Activated naive CD8-positive, alpha-beta T cell treated with anti-CD3 and anti-CD28 coated beads, Interleukin-2, amount 50 U/mL, for 24 hours (primary cell): ENCODE results near the gene LDB3.

ENCODE experiments used
- ATAC-seq: fragments of 150-1000 bp; cut with Tn5 transposase; one replicate; pipeline ENCODE4 v1.10.0; 2021
- DNase-seq: peaks from one replicate; pipeline ENCODE4 v3.0.0; 2021
- H3K27ac Mint-ChIP-seq: one replicate; pipeline ENCODE4 v1.8.0; 2021; ENCODE audit warnings: mild to moderate bottlenecking, mixed read lengths
- H3K27me3 Mint-ChIP-seq: one replicate; pipeline ENCODE4 v1.8.0; 2021; ENCODE audit warnings: mixed read lengths
- H3K36me3 Mint-ChIP-seq: one replicate; pipeline ENCODE4 v1.8.0; 2021; ENCODE audit warnings: low read depth, mixed read lengths
- H3K4me1 Mint-ChIP-seq: one replicate; pipeline ENCODE4 v1.8.0; 2021; ENCODE audit warnings: mixed read lengths
- H3K4me3 Mint-ChIP-seq: one replicate; pipeline ENCODE4 v1.8.0; 2021; ENCODE audit warnings: mild to moderate bottlenecking, moderate library complexity, mixed read lengths
- H3K9me3 Mint-ChIP-seq: one replicate; pipeline ENCODE4 v1.8.0; 2021; ENCODE audit warnings: mixed read lengths

The LDB3 gene

DNA sequence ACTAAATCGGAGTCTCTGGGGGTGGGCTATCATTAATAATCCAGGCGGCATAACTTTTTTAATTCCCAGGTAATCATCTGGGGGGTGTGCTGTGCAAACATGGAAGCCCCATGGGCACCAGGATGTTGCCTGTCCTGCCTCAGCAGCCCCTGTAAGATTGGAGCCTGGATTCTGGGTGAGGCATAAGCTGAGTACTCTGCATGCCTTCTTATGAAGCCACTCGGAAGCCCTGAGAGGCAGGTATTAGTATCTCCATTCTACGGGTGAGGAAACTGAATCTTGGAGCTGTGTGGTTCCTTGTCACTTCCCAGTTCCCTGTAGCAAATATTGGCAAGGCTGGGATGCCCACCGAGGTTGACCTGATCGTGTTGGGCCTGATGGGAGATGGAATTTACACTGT is 21.4 kb upstream of the LDB3 start:
- no peak for DNase-seq
- Mint-ChIP-seq H3K4me3 (no peak overlapping the region), H3K36me3 (peaks cover 2% of the 10 kb centered on the region), H3K9me3 (peaks cover 2% of the 10 kb centered on the region), H3K27me3 (peaks cover 9% of the 10 kb centered on the region), H3K4me1 (peaks cover 6% of the 10 kb centered on the region), H3K27ac (no peak overlapping the region)
- no peak for ATAC-seq

DNA sequence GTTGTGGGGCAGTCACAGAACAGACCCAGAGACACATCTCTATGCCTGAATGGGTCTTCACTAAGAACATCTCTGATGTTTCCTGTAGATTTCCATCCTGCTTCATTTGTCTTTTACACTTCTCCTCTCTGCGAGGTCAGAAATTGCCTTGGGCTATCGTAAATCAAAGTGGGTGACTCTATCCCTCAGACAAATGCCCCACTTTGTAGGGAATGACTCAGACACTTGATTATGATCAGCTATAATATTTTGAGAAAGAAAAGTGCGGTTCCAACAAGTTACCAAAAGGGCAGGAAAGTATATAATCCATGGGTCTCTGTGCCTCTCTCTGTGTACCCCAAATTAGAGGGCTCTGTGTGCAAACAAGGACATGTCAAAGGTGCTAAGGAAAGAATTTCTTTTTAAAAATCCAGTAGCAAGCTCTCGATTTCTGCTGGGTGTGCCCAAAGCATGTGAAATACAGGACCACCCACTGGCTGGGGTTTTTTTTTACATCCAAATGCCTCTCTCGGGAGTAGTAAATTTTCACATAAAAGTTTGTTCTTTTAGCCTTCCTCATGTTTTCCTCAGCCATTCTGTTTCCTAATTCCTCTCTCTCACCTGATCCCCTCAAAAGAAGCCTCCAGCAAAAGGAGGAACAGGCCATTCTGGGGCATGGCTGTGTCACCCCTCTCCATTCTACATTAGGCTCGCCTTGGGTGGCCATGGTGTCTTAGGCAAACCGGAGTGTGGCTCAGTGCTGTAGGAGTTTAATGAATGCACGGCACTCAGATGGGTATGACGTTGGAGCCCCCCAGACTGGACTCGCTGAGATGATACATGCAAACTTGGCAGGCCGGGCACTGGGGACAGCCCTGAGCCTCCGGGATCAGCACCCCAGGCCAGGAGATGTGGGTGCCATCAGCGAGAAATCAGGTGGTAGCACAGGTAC is 20.3 kb upstream of the LDB3 start:
- Mint-ChIP-seq H3K4me3 (no peak overlapping the region), H3K36me3 (no peaks in the 10 kb centered on the region), H3K27ac (no peak overlapping the region), H3K4me1 (peaks cover 6% of the 10 kb centered on the region), H3K27me3 (peaks cover 5% of the 10 kb centered on the region), H3K9me3 (no peaks in the 10 kb centered on the region)
- ATAC-seq = no peak
- no peak for DNase-seq

DNA sequence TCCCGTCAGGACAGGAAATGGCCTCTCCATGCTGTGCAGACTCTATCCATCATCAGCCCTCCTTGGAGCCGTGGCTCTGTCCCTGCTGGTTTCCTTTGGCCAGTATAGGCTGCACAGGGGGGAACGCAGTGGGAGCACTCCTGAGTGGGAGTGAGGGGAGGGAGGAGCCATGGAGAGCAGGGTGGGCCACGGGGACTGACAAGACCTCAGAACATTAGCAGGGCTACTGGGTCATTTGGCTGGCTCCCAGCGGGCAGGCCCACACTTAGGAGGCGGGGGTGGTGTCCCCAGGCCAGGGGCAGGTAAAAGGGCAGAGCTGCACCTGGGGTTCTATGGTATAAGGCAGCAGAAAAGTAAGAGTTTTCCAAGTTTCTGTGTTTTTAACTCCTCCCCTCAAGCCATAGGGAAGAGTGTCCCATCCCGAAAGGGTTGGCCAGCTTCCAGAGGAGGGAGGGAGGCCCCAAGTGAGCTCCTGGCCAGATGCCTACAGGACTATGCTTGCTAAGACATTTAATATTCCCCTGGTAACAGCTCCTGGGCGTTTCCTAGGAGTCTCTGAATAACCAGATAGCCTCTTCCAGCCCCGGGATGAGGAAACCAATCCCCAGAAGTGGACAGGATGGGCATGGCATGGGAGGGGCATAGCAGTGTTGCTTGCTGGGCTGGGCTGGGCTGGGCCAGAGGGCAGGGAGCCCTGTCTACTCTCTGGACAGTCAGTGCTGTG is 19.4 kb upstream of the LDB3 start:
- no peak overlapping the region for H3K4me3 Mint-ChIP-seq
- no peak for DNase-seq

DNA sequence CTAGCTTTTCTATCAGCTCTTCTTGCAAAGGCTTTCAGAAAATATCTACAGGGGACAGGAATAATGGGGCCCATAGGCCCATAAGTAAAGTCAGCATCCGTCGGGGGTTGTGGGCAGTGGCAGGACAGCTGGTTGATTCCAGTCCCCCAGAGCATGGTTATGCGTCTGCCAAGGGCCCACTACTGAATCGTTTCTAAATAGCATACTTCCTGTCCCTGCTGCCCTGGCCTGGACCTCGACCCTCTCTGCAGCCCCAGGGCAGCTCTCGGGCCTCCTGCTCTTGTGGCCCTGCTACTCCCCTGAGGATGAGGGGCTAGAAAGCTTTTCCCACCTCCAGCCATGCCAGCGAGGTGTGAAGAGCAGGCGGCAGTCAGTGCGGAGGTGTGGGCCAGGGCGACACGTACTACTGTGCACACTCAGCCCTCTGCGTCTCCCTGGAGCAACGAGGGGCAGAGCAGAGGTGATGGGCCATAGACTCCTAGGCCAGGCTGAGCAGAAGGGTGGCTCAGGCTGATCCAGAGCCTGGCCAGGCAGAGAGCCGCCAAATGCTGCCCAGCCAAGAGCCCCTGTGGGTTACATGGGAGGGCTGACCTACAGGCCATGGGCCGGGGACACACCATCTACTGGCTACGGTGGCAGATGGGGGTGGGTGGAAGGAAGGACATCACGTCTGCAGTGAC is 18.7 kb upstream of the LDB3 start:
- H3K9me3 Mint-ChIP-seq = no peaks in the 10 kb centered on the region
- DNase-seq (no peak), ATAC-seq (no peak)
- H3K4me1 Mint-ChIP-seq = no peaks in the 10 kb centered on the region
- H3K27me3 Mint-ChIP-seq = no peaks in the 10 kb centered on the region
- no peak overlapping the region for H3K4me3 Mint-ChIP-seq
- no peaks in the 10 kb centered on the region for H3K36me3 Mint-ChIP-seq
- no peak overlapping the region for H3K27ac Mint-ChIP-seq

More for the DNA sequence above, 19.4 kb upstream of the LDB3 start:
- H3K27ac Mint-ChIP-seq = no peak overlapping the region
- no peak for ATAC-seq
- no peaks in the 10 kb centered on the region for H3K9me3 Mint-ChIP-seq
- H3K36me3 Mint-ChIP-seq = no peaks in the 10 kb centered on the region
- no peaks in the 10 kb centered on the region for H3K27me3 Mint-ChIP-seq
- peaks cover 2% of the 10 kb centered on the region for H3K4me1 Mint-ChIP-seq

DNA sequence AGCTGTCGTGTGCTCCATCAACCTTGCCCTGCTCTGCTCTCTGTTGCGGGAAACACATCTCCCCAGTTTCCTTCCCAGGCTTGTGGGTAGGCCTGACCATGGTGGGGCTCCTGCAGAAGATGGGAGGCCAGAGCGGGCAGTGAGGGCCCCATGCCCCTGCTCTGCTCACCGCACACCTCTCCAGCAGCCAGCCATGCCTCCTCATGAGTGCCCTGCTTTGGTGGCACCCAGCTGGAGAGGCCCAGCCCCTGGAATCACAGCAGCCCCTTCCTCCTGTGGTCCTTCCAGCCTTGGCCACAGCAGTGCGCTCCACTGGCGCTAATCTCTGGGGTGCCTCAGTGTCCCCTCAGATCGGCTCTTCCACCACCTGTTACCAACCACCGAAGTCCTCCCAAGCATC is 18.2 kb upstream of the LDB3 start:
- H3K4me3 Mint-ChIP-seq = no peak overlapping the region
- no peaks in the 10 kb centered on the region for H3K27me3 Mint-ChIP-seq
- H3K4me1 Mint-ChIP-seq = no peaks in the 10 kb centered on the region
- DNase-seq (no peak), ATAC-seq (no peak)
- H3K9me3 Mint-ChIP-seq = no peaks in the 10 kb centered on the region
- H3K27ac Mint-ChIP-seq = no peak overlapping the region
- no peaks in the 10 kb centered on the region for H3K36me3 Mint-ChIP-seq

DNA sequence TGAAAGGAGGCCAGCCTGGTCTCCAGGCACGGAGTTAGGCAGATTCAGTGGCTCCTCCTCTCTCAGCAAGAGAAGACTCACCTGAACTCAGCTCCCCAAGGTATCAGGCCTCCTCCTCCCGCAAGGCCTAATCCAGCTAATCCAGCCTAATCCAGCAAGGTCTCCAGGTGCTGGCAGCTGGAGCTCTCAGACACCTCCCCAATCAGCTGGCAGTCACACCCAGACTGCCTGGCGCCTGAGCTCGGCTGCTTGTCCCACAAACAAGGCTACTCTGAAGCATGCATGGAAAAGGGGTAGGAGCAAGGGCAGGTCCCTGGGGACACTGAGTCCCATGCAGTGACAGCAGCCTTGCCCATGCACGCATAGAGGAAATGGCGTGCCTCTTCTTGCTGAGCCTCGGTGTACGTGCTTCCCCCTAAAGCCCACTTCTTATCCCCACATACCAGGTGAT is 17.3 kb upstream of the LDB3 start:
- Mint-ChIP-seq H3K4me1 (no peaks in the 10 kb centered on the region), H3K9me3 (no peaks in the 10 kb centered on the region), H3K36me3 (no peaks in the 10 kb centered on the region), H3K4me3 (no peak overlapping the region), H3K27me3 (no peaks in the 10 kb centered on the region), H3K27ac (no peak overlapping the region)
- ATAC-seq (no peak), DNase-seq (no peak)

DNA sequence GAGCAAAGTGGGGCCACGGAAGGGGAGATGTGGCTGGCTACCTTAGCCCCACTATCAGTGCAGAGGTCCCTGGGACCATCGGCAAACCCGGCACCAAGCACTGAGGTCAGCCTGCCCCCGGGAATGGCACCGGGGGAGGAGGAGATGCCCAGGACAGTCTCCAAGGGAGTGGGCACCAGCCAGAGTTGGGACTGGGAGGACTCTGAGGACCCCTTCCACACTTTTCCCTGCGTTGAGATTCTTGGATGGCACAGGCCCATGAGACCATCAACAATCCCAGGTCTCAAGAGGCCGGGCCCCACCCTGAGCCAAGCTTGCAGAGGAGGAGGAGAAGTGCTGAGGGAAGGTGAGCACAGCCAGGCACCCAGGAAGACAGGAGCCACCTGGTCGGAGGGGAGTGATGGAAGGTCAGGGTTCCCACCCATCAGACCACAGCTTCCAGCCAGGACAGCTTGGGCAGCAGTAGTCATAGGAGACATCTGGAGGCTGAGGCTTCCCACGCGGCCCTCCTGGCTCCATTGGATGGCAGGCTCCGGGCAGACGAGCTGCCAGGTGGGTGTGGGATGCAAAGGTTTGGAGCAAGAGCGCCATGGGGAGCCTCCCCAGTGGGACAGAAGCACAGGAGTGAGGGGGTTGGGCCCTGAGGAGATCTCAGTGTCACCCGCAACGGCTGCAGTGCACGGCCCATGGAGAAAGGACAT is 16.5 kb upstream of the LDB3 start:
- H3K4me3 Mint-ChIP-seq = no peak overlapping the region
- DNase-seq (no peak), ATAC-seq (no peak)
- no peaks in the 10 kb centered on the region for H3K4me1 Mint-ChIP-seq
- no peaks in the 10 kb centered on the region for H3K27me3 Mint-ChIP-seq
- H3K36me3 Mint-ChIP-seq = no peaks in the 10 kb centered on the region
- H3K9me3 Mint-ChIP-seq = no peaks in the 10 kb centered on the region
- no peak overlapping the region for H3K27ac Mint-ChIP-seq

DNA sequence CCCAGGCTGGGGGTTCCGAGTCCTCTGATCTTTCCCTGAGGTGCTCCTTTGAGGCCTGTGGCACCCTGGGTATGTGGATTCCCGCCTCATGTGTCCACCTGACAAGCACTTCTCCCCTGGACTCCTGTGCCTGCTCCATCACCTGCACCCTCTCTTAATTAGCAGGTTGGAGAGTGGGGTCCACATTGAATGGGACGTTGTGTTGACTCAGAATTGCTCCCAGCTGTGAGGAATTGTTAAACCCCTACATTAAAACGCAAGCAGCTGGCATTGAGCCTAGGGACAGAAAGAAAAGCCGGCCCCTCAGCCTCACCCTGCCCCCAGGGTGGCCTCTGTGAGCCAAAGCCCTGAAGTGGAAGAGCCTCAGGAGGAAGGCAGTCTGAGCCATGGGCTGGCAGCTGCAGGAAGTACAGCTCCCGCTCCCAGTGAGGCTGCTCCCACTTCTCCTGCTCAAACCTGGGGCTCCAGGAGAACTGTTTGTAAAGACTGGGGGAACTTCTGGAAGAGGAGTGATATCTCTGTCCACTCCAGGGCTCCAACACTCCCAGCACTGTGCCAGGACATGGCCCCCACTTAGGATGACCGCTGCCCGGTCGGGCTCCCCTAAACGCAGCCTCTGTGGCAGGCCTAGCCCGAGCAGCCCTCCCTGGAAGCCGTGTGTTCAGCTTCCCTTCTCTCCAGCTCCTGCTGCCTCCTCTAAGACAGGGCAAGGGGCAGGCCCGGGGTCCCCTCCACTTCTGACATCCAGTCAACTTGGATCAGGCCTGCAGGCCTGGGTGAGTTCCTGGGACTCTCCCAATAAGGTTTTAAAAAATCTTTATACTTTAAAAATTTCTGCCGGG is 15.7 kb upstream of the LDB3 start:
- Mint-ChIP-seq H3K4me3 (no peak overlapping the region), H3K9me3 (no peaks in the 10 kb centered on the region), H3K4me1 (no peaks in the 10 kb centered on the region), H3K27ac (no peak overlapping the region), H3K36me3 (no peaks in the 10 kb centered on the region), H3K27me3 (no peaks in the 10 kb centered on the region)
- DNase-seq = no peak
- no peak for ATAC-seq

DNA sequence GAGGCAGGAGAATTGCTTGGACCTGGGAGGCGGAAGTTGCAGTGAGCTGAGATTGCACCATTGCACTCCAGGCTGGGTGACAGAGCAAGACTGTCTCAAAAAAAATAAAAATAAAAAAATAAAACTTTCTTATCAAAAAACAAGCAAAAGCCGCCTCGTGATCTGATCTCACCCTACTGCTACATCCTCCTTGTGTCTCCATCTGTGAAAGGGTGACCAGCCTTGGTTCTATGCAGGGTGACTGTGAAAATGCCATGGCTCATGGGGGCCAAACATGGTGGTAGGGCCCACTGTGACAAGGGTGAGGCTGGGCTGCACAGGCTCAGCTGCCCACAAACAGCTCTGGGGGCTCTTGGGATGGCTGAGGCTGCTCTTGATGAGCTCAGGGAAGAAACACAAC is 14.9 kb upstream of the LDB3 start:
- DNase-seq (no peak), ATAC-seq (no peak)
- no peaks in the 10 kb centered on the region for H3K9me3 Mint-ChIP-seq
- no peaks in the 10 kb centered on the region for H3K27me3 Mint-ChIP-seq
- no peak overlapping the region for H3K4me3 Mint-ChIP-seq
- no peaks in the 10 kb centered on the region for H3K4me1 Mint-ChIP-seq
- H3K27ac Mint-ChIP-seq = no peak overlapping the region
- no peaks in the 10 kb centered on the region for H3K36me3 Mint-ChIP-seq

DNA sequence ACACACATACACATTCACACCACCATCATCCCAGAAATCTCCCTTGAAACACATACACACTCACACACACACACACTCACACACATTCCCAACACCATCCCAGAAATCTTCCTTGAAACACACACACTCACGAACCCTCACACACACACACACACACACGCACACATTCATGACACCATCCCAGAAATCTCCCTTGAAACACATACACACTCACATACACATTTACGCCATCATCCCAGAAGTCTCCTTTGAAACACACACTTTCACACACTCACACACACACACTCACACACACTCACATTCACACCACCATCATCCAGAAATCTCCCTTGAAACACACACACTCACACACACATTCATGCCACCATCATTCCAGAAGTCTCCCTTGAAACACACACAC is 14.3 kb upstream of the LDB3 start:
- Mint-ChIP-seq H3K27ac (no peak overlapping the region), H3K27me3 (no peaks in the 10 kb centered on the region), H3K4me1 (no peaks in the 10 kb centered on the region), H3K36me3 (no peaks in the 10 kb centered on the region), H3K9me3 (no peaks in the 10 kb centered on the region), H3K4me3 (no peak overlapping the region)
- ATAC-seq (no peak), DNase-seq (no peak)

DNA sequence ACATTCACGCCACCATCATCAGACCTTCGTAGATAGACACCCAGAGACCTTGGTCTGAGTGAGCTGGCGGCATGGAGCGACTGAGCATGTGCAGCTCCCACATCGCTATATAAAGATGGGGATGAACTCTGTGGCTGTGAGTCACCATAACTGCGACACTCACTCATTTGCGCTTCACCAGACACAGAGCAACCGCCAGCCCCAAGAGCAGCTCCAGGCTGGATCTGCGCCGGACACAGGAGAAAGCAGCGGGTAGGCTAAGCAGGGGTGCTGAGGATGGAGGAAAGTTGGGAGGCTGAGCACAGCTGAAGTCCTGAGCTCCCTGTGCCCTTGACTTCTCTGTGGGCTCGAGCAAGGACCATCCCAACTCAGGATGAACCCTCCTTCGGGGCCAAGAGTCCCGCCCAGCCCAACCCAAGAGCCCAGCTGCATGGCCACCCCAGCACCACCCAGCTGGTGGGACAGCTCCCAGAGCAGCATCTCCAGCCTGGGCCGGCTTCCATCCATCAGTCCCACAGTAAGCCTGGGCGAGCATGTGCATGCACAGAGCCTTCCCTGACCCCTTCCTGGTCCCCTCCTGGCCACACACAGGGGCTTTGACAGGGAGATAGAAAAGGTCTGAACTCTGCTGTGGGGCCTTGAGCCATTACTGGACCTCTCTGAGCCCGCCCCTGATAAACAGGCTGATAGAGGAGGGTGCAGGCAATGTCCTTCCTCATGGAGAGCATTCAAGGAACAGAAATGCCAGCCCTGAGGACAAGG is 13.7 kb upstream of the LDB3 start, which contains the start of gene OPN4:
OPN4 (plus strand) TSS at position 137 of the 762 bp plus-strand sequence; CDS start at position 374, 237 bp downstream.
- Mint-ChIP-seq H3K27me3 (no peaks in the 10 kb centered on the region), H3K4me3 (no peak within 1 kb of the TSS), H3K4me1 (no peaks in the 10 kb centered on the region), H3K27ac (no peak within 1 kb of the TSS), H3K36me3 (no peaks in the 10 kb centered on the region), H3K9me3 (no peaks in the 10 kb centered on the region)
- no peak for ATAC-seq
- DNase-seq = no peak

DNA sequence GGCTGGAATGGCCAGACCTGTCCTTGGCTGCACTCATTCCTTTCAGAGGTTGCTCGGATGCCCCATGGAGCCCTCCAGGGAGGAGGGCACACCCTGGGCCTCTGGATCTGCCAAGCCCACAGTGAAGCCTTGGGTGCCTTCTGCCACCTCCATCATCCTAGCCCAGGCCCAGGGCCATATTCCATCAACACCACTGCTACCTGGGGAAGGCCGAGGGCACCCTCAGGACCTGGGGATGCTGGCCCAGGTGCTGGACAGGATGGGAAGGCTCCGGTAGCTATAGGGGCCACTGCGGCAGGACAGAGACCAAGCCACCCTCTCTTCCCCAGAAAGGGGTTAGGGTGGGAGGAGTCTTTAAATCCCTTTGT is 13.2 kb upstream of the LDB3 start:
- no peak overlapping the region for H3K4me3 Mint-ChIP-seq
- no peak overlapping the region for H3K27ac Mint-ChIP-seq
- no peaks in the 10 kb centered on the region for H3K4me1 Mint-ChIP-seq
- H3K27me3 Mint-ChIP-seq = no peaks in the 10 kb centered on the region
- ATAC-seq (no peak), DNase-seq (no peak)
- H3K9me3 Mint-ChIP-seq = no peaks in the 10 kb centered on the region
- H3K36me3 Mint-ChIP-seq = no peaks in the 10 kb centered on the region

DNA sequence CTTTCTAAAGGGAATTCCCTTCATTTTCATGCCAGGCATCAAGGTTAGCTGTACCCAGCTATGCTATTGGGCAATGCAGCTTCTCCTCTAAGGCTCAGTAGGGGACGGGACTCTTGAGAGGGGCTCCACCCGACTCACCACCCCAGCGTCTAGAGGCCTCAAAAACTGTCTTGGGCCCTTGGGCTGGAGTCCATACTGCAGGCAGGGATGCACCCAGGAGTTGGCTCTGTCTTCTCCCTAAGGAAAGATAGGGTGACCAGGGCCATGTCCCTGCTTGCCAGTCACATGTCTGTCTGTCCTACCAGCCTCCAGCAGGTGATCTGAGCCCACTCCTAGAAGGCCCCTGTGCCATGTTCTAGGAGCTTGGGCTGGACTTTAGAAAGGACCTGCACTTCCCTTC is 12.7 kb upstream of the LDB3 start:
- H3K9me3 Mint-ChIP-seq = no peaks in the 10 kb centered on the region
- ATAC-seq (no peak), DNase-seq (no peak)
- H3K4me1 Mint-ChIP-seq = no peaks in the 10 kb centered on the region
- no peaks in the 10 kb centered on the region for H3K27me3 Mint-ChIP-seq
- no peak overlapping the region for H3K27ac Mint-ChIP-seq
- no peaks in the 10 kb centered on the region for H3K36me3 Mint-ChIP-seq
- no peak overlapping the region for H3K4me3 Mint-ChIP-seq
